GM19023 (cell line): ENCODE measurements around the gene TIMP2.
"Not testable (repeated sequence)": the region's sequence is repeated elsewhere in the genome, so short reads cannot be mapped to it uniquely, and the experiment has no call there.

Source experiments
- ATAC-seq: cut with Tn5 transposase; IDR thresholded peaks from one replicate; pipeline ENCODE4 v1.9.1; 2021; ENCODE audit warnings: mild to moderate bottlenecking, moderate library complexity; ENCODE audit not compliant: unreplicated experiment

TIMP2 gene

DNA sequence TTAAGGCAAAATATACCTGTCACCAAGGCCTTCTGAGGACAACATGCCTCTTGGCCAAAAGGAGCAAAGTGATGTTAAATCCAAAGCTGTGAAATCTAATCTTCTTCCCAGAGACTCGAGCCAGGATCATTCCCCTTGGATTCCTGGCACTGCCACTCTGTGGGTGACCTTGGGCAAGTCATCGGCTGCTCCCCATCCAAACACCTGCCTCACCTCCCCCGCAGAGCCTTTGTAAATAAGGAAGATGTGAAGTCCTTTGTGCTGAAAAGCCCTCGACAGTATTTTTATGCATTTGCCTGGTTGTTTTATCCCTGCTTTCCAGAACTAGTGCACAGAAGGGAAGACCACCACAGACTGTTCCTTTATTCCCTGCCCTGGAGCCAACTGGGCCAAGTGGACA, 16.8 kb downstream of the TIMP2 start:
- no peak for ATAC-seq

DNA sequence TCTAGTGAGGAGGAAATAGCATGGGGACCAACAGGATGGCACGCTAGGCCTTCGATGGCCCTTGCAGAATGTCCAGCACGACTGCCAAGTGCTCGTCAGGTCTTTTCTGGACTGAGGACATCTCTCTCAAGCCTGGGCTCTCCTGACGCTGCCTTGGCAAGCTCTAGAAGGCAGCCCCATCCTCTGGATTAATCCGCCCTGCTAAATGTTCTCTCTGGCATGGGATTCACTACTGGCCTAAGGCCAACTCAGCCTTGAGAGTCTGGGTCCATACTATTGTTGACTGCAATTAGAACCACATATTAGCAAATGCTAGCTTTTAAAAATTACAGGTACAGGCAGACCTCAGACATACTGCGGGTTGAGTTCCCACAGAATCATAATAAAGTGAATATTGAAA, 19.6 kb downstream of the TIMP2 start:
- no peak for ATAC-seq

DNA sequence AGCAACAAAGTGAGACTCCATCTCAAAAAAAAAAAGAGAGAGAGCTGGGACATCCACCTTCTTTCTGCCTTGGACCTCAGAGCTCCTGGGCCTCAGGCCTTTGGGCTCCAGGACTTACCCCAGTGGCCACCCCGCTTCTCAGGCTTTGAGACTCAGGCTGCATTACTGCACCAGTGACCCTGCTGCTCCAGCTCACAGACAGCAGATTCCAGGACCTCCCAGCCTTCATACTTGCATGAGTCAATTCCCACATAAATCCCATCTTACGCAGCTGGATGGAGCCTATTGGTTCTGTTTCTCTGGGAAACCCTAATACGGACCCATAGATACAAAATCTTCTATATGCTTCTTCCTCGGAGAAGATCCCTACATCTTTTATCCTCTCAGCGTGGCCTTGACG, 20.1 kb downstream of the TIMP2 start:
- no peak for ATAC-seq

DNA sequence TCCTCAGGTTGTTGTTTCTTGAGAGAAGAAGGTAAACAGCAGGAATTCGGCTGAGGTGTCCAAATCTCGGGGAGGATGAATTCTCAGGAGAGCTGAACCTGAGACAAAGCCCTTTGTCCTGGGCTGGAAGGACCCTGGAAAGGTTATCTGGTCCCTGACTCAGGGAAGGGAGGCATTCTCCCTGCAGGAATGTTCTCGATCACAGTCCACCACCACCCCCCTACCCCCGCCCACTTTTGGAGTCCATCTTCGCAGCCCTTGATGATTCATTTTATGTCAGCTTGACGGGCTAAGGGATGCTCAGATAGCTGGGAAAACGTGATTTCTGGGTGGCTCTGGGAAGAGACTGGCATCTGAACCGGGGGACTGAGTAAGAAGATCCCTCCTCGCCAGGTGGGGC, 20.8 kb downstream of the TIMP2 start:
- no peak for ATAC-seq

DNA sequence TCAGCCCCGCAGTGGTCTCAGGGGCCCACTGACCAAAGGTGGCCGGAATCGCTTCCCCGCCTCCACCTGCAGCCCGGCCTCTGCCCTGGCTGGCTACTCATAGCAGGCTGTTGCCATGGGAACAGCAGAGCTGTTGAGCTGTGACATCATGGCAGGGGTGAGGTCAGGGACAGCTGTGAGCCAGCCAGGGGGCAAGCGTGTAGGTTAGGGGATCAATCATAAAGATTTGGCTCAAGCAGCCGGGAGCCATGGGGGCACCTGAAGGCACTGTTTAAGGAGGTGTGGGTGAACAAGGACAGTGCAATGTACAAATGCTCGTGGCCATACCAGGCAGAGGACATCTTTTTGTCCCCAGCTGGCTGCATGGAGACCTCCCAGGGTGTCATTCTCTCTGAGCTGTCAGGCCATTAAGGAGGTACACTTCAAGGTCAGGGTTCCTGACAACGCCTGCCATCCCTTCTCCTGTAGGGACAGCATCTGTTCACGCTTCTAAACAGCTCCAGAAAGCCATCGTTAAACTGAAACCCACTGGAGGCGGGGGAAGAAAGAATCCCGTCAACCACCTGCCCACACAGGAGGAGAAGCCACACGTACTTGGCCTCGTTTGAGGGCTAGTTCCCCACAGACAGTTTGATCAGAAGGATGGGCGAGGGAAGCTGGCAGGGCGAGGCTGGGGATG, 21.9 kb downstream of the TIMP2 start, which contains the start of gene CEP295NL:
CEP295NL (minus strand) TSS at position 101 of the 679 bp plus-strand sequence. CDS start 1,373 bp downstream, outside the sequence.
- ATAC-seq: no peak

DNA sequence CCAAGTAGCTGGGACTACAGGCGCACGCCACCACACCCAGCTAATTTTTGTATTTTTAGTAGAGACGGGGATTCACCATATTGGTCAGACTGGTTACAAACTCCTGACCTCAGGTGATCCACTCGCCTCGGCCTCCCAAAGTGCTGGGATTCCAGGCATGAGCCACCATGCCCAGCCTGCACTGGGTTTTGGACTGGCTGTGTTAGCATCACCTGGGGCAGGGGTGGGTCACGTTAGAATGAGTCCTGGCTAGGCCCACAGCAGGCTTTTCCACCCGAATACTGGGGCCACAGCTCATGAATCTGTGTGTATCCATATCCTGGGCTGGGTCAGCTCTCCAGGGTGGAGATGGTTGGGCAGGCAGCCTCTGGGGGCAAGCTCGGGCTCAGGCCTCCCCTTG, 23.0 kb downstream of the TIMP2 start:
- not testable (repeated sequence) for ATAC-seq

DNA sequence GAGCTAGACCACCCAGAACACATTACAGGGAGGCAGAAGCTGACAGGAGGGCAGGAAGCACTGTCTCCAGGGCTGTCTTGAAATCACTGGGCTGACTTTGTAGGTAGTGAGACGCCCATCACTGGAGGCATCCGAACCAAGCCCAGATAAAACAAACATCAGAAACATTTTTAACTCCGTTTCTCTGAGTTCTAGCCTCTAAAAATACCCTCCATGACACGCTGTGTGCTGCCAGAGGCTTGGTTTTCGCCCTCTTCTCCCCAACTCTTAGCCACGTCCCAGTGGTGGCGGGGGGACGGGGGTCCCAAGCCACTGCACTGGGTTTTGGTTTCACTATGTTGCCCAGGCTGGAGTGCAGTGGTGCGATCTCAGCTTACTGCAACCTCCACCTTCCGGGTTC, 23.4 kb downstream of the TIMP2 start:
- ATAC-seq: no peak

DNA sequence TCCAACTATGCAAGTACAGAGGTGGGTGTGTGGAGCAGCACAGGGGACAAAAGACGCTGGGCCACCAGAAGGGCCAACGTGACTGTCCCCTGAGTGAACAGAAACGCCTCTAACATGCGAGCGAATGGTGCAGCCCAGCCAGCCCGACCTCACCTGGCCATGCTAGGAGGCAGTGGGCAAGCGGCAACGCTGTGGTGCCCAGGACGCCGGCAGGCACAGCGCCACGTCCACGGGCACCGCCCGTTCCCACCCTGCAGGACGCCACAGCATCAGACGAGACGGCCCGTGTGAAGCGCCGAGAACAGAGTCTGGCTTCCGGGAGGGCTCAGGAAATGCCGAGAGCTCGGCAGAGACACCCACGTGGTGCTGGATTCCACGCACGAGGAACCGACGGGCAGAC, 24.4 kb downstream of the TIMP2 start:
- ATAC-seq: no peak

DNA sequence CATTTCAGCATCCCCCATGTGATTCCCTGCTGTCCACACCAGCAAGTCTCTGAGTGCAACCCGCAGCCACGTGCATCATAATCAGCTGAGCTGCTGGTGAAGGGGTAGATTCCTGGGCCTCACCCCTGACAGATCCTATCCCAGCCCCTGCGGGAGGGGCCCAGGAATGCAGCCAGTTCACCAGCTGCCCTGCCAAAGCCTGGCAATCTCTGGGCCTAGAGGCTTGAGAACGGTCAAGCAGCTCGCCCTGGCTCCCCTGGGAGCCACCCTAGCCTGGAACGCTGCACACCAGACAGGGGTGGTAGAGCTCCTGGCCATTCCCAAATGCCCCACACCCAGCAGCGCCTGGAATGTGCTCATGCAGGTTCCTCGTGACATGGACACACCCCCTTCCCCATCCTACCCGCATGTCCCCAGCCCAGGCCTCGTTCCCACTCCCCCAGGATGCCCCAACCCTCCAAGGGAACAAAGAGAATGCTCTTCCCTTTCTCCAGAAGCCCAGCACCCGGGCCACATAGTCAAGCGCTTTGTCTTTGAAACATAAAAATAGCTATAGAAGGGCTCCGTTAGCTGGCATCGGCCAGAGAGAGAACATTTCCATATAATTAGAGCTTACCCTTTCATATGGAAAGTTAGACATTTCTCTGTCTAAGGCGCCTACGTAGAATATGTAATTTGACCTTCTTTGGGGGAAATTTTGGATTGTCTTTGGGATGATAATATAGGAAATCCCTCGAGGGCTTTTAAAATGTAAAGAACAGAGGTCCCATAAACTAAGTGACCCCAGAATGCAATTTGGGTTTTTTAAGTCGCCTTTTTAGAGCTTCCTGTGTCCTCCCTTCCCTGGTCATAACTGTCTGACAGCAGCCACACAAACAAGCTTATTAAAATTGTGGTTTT, 25.6 kb downstream of the TIMP2 start:
- no peak for ATAC-seq

DNA sequence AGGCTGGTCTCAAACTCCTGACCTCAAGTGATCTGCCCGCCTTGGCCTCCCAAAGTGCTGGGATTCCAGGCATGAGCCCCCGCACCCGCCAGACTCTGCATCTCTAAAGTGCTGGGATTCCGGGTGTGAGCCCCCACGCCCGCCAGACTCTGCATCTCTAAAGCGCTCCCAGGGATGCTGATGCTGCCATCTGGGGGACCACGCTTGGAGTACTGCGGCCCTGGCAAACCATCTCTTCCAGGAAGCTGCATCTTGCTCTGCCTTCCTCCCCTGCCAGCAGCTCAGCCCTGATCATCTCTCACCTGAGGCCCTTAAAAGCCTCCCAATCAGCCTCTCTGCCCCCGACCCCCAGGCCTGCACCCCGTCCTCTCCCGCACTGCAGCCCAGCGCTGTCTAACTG, 26.2 kb downstream of the TIMP2 start:
- ATAC-seq: no peak

DNA sequence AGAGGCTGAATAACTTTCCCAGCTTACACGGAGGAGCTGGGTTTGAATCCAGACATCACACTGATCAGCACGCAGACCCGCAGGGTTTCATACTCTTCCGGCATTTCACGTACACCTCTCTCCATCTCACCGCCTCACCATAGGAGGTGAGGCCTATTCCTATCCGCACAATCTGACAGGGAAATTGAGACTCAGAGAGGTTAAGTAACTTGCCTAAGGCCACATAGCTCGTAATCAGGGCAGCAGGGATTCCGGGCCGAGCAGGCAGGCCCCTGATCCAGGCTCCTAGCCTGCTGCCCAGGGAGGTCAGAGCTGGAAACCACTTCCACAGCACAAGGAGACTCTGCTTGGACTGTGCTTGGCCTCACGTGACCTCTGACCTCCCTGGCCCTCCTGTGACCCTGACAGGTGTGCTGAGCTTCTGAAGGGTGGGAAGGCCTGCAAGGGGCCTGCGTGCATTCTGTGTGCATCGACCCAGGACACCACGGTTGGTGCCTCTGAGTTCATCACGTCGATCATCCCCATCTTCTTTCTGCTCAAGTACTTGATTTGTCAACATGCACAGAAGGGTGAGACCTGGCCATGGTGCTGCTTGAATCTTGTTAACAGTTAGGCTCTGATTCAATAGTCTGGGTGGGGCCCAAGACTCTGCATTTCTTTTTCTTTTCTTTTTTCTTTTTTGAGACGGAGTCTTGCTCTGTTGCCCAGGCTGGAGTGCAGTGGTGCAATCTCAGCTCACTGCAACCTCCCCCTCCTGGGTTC, 26.9 kb downstream of the TIMP2 start:
- no peak for ATAC-seq

DNA sequence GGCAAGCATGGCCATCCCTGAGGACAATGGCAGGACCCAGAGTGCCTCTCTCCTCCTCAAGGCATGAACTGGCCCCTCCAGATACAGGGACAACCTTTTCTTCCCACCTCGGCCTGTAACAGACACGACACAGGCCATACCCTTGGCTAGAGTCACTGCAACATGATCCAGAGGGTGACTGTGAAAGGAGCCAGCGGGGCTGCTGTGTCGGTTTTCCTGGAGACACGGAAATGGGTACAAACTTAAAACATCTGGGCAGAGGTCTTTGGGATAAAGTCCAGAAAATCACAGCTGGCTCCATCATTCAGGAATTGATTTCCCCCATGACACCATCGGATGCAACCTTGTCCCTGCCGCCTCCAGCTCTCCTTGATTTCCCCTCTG, 27.5 kb downstream of the TIMP2 start:
- no peak for ATAC-seq

DNA sequence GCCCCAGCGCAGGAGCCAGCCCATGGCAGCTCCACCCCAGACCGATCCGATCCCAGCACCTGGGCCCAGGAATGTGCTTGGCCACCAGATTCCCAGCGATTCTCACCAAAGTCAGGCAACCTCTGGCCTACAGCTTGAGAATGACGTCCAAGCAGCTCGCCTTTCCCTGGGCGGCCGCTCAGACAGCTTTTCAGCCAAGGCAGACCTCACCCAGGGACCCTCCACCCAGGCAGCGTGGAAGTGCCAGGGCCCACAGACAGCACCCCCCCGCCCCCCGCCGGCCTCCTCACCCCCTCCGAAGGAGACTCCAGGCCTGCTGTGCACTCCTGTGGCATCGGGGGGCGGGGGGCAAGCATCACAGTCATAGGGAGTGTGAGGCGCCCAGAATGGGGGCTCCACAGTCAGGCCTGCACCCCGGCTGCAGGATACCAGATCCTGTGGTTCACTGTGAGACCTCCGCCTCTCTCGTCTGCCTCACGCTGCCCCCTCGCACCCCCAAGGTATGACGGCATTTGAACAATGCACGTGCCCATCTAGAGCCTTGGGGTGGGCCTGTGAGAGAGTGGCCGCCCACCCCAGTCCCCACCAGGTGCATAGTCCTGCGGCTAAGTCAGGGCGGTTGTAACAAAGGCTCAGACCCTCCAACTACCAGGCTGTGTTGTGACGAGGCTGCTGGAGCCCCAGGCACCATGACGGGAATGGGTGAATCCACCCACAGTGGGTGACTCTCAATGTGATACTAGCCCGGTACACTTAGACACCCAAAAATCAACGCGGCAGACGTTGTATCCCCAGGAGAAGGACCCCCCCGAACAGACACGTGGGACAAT, 28.1 kb downstream of the TIMP2 start:
- ATAC-seq: no peak

DNA sequence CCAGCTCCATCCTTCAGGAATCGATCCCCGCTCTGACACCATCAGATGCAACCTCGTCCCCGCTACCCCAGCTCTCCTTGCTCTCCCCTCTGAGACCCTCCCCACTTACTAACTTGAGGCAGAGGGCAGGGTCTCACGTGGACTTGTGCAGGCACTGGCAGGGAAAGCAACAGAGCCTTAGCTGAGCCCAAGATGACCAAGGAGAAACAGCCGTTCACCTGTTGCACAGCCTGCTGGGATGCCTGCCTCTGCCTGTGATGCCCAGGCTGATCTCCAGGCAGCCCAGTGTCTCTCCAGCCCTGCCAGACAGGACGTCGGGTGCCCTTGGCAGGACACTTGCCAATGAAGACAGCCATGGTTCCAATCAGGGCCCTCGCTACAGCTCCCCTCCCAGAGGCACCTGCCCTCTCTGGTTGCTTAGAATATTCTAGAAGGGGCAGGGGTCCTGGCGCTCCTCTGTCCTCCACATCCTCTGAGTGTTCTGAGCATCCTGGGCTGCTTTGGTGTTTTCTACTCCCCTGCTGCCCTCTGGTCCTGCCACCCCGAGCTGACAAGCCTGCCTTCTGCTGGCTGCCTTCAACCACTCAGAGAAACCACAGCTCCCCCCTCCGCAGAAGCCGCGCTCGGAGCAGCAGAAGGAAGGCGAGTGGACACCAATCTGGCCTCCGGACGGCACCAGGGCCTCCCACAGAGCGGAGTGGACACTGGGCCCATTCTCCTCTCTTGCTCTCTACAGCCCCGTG, 28.9 kb downstream of the TIMP2 start:
- ATAC-seq: no peak

DNA sequence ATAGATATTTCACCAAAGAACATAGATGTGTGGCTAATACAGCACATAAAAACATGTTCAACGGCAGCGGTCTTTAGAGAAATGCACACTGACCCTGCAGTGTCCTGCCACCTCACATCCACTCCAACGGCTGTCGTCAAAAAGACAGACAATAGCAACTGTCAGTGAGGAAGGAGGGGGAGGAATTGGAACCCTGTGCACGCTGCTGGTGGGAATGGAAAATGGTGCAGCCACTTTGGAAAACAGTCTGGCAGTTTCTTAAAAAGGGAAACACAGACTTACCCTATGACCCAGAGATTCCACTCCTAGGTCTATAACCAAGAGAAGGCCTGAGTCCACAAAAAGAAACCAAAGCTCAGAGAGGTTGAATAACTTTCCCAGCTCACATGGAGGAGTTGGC, 29.9 kb downstream of the TIMP2 start:
- ATAC-seq: no peak

DNA sequence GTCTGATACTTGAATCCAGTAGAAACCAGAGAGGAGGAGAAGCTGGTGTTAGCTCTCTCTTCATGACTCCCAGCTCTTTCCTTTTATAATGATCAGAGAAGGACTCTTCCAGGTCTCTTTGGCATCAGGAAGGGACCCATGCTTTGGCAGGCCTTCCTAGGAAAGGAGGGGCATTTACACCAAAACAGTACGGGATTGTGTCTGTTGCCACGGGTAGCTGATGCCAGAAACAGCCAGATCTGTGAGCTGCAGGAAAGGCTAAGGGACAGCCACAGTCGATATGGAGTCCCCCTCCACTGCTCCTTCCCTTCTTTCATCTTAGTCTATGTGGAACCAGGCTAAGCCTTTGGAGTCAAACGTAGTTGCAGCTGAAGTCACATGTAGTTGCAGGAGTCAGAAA, 31.5 kb downstream of the TIMP2 start:
- no peak for ATAC-seq

DNA sequence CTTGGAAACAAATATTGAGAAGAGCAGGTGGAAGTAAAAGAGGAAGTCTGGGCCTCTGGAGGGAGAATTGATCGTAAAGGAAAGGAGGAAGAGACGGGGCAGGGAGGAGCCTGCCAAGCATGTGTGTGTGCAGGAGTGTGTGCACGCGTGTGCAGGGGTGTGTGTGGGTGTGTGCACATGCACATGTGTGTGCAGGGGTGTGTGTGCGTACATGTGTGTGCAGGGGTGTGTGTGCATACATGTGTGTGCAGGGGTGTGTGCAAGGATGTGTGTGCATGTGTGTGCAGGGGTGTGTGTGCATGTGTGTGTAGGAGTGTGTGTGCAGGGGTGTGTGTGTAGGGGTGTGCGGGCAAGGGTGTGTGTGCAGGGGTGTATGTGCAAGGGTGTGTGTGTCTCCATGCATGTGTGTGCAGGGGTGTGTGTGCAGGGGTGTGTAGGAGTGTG, 32.2 kb downstream of the TIMP2 start:
- ATAC-seq: no peak

DNA sequence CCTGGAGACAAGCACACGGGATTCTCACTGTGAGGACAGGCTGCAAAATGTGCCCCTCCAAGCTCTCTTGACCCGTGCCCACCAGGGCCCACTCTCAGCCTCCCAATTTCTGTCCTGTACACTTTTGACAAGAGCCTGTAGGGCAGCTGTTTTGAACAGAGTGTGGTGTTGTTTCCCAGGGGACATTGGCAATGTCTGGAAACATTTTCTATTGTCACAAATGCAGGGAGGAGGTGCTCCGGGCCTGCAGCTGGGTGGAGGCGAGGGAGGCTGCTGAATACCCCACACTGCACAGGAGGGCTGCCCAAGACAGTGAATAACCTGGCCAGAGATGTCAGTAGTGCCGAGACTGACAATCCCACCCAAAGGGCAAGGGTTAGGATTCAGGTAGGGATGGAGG, 32.7 kb downstream of the TIMP2 start:
- no peak for ATAC-seq

DNA sequence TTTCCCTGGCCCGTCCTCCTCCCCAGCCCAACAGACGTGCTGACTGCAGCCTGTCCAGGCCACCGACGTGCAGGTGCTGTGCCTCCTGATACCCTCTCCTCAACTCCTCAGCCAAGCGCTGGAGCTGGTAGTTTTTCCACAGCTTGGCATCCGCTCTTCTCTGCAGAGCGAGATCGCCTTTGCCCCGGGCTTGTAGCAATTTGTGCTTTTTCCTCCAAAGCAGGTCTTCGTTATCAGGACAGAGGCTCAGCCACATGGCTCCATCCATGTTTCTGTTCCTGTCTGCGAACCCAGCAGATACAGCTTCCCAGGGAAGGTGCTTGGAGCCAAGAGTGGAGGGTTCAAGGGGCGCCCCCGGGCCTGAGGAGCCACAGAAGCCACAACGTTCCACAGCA, 33.1 kb downstream of the TIMP2 start:
- no peak for ATAC-seq
